HS-5 (cell line): Measurements from ENCODE around the gene SRGAP2C.
"Not testable (repeated sequence)": the region's sequence is repeated elsewhere in the genome, so short reads cannot be mapped to it uniquely, and the experiment has no call there.

ENCODE experiments used
- DNase-seq: peaks from one replicate; pipeline ENCODE4 v3.0.0-alpha.2; 2012; ENCODE audit warnings: low read depth

The SRGAP2C gene

DNA sequence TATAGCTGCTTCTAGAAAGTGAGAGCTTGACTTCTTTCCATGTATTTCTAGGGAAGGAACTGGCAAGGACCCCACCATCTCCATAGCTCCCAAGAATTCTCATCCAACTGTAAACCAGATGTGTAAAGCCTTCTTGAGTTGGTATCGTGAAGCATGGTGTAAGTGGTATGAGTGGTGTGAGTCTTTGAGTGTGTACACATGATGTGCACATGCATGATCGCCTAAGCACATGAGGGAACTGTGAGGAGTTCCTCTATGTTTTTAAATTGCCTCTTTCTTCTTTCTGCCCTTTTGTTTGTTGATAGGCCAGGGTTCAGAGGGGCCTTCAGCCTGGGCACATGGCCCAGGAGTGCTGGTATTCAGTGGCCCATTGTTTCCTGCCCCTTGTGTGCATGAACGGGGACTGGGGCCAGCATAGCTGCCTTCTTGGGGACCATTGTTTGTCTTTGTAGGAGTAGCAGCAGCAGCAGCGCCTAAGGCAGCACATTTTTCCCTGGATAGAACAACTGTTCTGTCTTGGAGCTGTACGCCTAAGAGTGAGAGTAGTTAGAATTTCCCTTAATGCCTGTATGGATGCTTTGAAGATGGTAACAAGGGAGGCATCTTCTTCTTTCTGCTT is 96.0 kb downstream of the SRGAP2C start:
- DNase-seq: not testable (repeated sequence)

DNA sequence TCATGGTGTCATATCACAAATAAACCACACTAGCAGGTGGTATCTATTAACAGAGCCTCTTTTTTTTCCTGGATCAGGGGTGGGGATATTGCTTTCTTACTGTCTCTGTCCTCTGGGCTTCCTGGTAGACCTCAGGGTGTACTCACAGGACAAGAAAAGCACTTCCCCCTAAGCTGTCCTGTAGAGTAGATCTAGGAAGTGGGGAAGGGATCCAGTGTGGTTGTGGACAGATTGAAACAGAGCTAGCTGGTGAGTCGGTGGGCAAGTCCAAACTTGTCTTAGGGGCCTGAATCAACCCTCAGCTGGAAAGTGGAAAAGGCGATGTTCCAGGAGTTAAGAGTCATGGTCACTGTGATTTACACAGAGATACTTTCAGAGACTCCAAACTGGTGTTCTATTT is 96.7 kb downstream of the SRGAP2C start:
- not testable (repeated sequence) for DNase-seq

DNA sequence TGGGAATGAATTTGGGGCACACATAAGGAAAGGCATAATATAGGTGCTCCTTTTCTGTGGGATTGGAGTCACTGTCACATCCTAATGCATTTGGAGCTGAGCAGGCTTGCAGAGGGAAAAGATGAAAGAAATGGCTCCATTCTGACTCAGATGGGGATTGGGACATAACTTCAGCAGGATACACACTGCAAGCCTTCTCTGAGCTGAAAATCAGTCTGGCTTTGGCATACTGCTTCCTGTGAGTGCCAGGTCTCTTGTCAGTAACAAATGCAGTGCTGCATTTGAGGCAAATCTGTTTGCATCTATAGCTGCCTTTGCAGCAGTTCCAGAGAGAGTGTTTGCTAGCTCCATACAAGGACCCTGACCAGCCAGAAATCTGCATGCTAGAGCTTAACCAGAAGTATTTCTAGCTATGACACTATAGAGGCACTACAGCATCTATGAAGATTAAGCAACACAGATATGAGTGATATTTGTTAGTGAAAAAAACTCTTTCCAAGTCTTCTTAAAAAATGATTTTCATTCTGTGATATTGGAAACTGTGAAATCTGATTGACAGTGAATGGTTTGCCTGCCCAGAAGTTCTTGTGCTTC is 98.9 kb downstream of the SRGAP2C start:
- not testable (repeated sequence) for DNase-seq

DNA sequence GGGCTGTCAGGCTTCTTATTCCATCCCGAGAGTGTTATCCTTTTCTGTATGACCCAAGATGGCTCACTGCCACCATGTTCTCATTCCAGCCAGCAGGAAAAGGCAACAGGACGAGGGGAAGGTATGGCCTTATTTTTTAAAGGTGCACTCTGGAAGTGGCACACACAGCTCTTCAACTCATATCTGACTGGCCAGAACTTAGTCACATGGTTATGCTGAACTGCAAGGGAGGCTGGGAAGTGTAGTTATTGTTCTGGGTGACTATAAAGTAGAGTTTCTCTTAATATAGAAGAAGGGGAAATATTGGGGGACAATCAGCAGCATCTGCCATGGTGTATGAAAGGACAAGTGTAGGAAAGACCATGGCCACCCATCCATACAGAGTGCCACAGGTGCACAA is 107.8 kb downstream of the SRGAP2C start:
- DNase-seq: not testable (repeated sequence)

DNA sequence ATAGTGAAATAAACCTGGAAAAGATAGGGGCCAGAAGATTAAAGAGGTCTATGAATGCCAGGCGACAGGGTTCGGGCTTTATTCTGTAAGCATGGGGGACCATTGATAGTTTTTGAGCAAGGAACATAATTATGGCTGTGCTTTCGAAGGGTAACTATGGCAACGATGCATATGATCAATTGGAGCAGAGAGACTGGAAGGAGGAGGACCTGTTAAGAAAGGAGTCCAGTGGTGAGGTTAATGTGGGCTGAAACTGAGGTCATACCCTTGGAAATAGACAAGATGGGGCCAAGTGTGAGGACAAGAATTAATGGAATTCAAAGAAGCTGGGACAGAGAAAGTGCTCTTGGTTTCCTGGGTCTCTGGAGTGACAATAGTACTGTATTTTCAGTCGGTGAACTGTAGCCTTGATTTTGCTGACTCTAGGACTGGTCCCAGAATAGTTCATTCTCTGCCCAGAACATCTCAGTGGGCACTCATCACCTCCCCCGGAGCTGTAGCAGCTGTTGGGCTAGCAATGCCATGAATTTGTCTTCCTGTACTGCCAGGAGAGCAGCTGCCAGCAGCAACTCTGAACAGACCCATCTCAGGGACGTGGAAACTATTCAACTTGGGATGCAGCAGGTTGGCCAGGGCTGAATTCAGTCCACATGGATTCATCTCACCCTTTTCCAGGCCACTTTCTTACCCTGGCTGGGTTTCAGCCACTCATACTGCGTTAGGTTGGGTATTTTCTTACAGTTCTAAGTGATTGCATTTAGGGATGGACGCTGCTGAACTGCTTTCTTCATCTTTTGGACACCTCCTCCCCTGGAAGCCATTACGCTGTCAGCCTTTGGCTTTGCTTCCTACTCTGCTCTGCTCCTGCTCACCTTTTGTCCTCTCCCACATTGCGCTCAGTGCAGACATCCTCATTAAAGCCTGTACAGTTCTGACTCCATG is 108.8 kb downstream of the SRGAP2C start:
- DNase-seq: not testable (repeated sequence)

DNA sequence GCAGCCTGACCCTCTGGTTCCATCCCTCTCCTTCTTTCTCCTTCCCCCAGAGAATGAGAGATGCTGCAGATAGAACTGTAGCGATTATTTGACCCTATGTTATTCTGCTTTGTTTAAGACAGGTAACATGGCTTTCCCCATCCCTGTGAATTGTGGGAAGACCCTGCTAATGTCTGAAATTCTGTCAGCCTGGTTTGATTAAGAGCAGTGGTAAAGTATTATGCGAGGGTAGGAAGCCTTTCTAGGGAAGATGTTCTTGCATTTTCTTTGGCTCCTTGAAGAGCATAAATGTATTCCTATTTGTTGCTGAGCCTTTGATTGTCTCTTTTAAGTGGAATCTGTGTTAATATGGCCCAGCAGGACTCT is 109.4 kb downstream of the SRGAP2C start:
- not testable (repeated sequence) for DNase-seq

DNA sequence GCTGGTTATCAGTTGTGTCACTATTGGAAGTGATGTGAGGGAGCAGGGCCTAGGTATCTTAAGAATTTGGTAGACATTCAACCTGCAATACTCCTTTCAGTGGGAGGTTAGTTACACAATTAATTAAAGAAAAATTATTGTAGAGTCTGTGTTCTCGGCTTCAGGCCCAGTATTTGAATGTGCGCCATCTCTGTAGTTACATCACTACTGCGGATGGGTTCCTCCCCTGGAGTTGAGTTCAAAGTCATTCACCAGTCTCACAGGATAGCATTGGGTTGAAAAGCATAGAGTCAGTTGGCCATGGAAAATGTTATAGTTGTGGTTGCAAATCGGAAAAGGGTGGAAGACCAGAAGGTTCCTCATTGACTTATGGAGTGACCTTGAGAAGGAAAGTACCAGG is 111.8 kb downstream of the SRGAP2C start:
- not testable (repeated sequence) for DNase-seq

DNA sequence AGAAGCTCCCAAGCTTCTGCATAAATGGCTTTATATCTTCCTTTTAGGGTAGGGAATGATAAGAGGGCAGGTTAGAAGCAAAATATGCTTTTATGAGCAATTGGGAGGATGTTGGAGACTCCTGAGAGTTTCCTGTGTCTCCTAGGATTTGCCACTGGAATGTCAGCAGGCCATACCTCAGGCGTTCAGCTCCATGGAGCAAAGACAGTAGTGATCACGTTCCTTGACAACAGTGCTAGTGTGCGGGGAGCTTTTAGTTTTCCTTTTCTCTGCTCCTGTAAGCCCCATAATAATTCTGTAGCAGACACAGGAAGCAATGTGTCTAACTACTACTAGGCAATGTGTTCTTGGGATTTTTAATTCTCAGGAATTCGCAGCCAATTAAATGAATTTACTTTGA is 113.8 kb downstream of the SRGAP2C start:
- DNase-seq: not testable (repeated sequence)

DNA sequence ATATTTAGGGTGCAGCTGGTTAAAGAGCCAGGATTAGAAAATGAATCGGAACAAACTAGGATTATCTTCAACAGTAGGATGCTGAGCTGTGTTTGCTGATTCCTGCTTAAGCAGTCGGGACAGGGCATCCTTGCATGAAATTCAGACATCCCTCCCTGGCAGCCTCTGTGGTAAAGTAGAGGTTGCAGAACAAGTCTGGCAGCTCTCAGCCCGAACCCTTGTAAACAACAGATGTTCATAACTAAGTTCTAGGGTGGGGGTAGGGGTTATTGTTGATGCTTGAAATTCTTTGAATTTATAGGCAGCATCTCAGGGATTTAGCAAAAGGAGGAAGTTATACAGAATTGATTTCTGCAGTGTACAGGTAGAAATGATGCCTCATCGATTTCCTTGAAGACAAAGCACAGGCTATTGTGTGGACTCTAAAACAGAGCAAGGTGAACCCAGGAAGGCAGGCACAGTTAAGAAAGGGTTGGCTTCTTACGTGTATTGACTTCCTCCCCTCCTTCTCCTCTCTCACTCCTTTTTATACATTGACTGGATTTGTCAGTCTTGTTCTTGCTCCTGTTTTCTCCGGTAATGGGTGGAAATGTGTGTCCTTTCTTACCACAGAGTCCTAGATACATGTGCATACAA is 114.9 kb downstream of the SRGAP2C start:
- DNase-seq: not testable (repeated sequence)

DNA sequence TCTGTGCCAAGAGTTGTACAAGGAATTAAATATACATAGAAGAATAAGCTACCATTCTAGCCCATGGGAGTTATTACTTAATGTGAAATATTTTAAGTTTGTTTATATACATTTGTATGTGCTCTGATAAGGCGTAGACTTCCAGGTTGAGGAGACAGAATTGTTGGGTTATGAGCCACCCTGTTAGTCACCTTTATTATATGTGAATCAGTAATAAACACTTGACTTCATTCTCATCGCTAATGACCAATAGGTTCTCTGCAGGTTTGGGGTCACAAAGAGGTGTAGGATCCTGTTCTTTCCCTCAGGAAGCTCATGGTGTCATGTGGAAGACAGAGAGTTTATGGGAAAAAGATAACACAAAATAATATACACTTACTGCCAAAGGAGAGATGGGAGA is 117.1 kb downstream of the SRGAP2C start:
- not testable (repeated sequence) for DNase-seq

DNA sequence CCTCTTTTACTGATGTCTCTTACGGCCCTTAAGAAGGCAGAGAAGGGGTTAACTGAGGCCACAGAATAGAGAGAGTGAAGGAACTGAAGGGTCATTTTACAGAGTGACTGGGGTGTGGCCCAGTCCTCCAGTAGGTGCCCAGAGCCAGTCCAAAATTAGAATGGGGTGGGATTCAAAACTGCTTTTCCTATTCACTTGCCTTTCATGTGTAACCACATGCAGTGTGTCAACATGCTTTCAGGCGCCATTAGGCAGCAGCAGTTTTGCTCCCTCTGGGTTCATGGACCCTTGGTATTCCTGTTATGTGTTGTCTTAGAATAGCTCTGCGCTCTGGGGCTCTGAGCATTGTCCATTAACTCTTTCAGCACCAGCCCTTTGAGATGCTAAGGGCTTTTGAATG is 123.0 kb downstream of the SRGAP2C start:
- DNase-seq: not testable (repeated sequence)

DNA sequence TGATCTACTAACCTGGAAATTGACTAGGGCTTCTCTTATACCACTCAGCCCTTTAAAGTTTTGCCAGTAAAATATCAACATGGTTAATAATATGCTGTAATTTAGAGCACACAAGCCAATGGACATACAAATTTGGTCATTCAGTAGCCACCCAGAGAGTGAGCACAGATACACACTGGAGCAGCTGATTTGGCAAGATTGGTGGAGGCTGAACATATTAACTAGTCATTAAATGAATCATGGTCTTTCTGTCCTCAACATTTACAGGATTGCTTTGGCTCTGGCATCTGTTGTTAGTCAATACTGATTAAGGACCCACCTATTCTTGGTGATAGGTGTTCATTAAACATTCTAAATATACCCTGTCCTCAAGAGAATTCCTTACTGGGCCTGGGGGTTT is 130.7 kb downstream of the SRGAP2C start:
- not testable (repeated sequence) for DNase-seq

DNA sequence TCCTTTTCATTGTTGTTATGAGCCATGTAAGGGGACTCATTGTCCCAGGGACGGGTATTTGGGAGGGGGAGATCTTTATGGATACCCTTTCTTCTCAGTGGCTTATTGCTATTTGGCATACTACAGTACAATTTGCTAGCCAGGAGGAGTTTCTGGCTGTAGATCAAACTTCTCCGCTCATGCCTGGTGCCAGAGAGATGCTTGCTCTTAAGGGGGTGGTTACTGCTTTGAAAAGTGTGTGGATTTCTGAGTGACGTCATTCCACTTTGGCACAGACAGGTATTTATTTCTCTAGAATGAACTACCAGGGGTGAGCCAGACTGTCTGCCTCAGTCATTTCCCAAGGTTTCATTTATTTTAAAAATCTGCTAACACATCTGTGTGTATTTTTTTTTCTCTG is 131.3 kb downstream of the SRGAP2C start:
- not testable (repeated sequence) for DNase-seq

DNA sequence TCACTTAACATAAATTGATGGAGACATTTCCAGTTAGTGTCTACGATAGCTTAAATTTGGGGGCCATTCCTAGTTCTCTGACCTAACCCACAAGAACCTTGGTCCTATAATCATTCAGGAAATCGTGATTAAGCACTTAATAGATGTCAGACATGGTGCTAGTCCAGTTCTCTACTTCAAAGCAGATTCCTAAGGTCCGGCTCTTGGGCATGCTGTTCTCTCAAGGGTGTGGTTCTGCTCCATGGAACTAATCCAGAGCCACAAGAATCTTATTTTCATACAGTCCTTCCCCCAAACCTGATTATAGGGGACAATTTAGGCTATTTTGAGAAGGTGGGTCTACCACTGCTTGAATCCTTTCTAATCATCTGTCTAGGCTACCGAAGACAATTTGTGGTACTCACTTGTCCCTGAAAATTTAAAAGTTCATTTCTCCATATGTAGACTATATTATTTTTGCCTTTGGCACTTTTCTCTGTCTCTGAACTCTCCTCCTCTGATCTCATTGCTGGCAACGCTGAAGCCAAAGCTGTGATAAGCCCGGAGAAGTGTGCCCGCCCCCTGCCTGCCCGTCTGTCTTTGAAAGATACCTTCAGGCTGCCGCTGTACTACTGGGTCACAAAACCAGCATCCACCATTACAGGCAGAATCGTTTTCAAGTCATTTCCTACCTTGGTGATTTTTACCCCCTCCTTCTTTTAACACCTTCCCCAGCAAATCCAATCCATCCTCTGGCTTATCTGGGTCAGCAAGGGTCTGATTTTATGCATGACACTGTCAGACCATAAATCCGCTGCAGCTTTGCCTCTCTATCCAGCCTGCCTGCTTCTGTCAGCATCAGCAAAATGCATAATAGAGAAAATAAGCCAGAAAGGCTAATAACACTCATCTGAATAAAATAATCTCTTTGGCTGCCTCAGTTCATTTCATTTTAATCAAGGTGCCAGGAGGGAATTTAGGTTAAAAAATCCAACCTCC is 133.0 kb downstream of the SRGAP2C start:
- DNase-seq: not testable (repeated sequence)

DNA sequence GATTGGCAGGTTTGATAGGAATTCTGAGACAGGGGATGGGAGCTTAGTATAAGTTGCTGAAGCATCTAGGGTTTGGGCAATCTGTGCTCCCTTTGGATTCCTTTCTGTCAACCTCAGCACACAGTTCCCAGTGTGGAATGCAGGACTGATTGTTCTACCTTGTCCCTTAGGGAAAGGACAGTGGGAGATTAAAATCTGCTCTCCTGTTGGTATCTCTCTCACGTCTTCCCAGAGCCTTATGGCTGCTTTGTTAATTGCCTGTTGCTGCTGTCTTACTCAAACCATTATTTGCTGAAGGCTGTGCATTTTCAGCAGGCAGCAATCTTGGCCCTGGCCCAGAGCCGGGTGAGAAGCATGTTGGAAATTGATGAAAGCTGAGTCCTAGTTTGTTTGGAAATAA is 133.9 kb downstream of the SRGAP2C start:
- DNase-seq: not testable (repeated sequence)

DNA sequence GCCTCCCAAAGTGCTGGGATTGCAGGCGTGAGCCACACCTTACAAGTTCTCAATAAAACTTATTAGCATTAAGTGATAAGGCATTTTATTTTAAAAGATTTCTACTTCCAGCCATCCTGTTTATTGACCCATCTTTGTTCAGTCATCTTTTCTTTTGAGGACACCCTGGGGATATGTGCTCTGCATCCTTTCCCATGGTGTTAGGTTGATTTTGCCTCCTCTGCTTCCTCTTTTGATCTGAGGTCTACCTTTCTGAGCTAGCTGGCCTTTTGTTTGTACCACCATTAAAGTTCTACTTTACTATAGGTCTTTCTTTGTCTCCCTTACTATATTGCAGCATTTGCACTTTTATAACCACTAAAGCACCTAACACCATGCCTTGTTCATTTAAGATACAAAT is 136.9 kb downstream of the SRGAP2C start:
- DNase-seq: not testable (repeated sequence)

DNA sequence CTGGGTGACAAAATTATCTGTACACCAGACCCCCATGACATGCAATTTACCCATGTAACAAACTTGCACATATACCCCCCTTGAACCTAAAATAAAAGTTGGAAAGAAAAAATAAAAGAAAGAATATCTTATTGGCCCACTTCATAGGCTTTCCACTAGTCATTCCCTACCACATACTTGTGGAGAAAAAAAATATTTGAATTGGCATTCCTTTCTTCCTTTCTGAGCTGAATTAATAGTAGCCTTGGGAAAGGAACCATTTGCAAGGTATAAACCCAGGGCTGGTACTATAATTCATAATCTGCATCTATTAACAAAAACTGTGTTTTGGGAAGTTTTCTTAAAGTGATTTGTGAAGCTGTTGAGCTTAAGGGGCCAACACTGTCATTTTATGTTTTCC is 140.0 kb downstream of the SRGAP2C start:
- not testable (repeated sequence) for DNase-seq

DNA sequence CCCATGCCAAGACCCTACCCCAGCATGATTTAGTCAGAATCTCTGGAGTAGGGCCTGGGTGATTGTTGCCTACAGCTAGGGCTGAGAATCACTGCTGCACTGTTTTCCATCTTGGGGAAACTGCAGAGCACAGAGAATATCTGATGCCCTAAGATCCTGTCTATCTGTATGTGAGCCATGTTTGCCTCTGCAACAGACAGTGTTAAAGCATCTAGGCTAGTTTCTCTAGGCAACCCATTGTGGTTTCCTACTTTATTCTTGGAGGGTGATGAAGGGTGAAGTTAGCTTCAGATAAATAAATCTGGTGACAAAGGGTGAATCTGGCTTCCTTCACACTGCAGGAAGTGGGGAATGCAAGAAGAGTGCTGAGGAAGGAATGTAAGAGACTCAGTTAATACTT is 147.4 kb downstream of the SRGAP2C start:
- not testable (repeated sequence) for DNase-seq

DNA sequence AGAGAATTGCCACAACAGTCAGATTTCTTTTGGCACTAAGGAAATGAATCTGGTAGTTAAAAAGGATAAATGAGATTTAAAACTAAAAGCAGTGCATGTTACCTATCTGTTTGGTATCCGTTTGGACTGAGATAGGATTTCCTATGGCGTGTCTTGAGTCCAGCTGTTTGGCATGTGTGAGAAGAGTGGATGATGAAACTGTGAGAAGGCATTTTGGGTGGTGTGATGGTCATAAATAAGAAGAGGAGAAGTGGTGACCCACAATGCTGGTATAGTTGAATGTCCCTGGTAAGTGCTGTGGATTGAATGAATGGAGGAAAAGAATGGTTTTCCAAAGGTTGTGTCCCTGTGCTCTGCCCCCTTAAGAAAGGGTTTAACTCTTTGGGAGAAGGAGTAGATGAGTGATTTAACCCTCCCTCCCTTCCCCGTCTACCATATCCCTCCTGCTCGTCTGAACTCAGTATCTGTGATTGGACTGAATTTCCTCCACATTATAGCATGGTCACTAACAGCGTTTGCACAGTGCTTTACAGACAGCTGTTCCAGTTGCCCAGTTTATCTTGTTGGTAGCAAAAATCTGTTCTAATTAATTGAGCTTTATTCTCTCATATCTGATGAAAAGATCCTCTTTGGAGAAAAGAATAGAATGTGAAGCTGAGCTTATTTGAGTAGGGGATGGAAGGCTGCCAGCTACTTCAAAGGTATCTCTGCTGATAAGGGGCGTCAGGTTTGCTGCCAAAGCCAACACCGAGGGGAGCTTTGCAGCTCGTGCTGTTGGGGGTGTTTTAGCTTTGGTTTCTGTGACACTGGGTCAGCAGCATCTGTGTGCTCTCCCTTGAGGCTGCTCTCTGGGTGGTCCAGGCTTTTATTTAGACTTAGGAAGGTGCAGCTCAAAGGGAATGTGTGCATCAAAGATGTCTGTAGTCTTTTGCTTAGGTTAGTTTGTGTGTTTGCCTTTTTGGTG is 148.1 kb downstream of the SRGAP2C start:
- not testable (repeated sequence) for DNase-seq

DNA sequence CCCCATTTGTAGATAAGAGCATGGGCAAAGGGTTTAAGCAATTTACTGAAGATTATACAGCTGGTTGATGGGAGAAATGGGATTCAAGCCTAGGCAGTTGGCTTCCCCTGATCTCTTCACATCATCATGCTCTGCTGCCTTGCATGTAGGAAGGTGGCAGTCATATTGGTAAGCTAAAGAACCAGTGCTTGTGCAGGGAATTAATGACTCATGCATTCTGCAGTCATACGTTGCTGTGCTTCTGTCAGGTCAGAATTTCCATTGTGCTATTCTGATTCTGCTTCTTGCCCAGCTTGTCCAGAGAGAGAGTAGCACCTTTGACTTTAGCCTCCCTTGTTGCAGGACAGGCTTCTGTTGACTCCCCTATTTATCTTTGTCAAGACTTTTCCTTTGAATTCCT is 153.2 kb downstream of the SRGAP2C start:
- not testable (repeated sequence) for DNase-seq
